GM21529 (cell line): ENCODE data around the gene RTN4RL1.

Experiments
- ATAC-seq: cut with Tn5 transposase; IDR thresholded peaks from one replicate; pipeline ENCODE4 v1.9.1; 2021; ENCODE audit not compliant: unreplicated experiment

RTN4RL1 gene

GRCh38 chr17:1979182-1979985, 45.8 kb downstream of the RTN4RL1 start:
- no peak for ATAC-seq

DNA sequence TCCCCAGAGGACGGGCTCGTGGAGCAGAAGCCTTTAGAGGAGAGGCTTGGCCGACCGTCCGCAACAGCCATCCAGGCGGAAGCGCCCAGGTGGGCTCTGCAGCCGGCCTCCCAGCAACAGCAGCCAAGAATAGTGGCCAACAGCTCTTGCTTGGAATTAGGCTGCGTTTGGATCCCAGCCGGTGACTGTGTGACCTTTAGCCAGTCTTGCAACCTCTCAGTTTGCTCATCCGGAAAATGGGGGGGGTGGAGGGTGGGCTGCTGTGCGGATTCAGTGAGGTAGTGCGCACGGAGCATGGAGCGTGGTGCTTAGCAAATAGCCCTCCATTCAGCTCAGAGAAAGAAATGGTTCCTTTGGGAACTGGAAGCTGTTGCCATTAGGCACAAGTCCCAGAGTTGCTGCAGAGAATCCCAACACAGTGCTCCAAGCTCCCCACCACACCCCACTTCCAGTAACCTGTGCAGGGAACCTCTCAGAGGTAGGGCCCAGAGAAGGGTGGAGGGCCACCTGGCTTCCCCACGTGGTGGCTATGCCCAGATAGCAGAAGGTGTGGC, 46.7 kb downstream of the RTN4RL1 start:
- no peak for ATAC-seq

DNA sequence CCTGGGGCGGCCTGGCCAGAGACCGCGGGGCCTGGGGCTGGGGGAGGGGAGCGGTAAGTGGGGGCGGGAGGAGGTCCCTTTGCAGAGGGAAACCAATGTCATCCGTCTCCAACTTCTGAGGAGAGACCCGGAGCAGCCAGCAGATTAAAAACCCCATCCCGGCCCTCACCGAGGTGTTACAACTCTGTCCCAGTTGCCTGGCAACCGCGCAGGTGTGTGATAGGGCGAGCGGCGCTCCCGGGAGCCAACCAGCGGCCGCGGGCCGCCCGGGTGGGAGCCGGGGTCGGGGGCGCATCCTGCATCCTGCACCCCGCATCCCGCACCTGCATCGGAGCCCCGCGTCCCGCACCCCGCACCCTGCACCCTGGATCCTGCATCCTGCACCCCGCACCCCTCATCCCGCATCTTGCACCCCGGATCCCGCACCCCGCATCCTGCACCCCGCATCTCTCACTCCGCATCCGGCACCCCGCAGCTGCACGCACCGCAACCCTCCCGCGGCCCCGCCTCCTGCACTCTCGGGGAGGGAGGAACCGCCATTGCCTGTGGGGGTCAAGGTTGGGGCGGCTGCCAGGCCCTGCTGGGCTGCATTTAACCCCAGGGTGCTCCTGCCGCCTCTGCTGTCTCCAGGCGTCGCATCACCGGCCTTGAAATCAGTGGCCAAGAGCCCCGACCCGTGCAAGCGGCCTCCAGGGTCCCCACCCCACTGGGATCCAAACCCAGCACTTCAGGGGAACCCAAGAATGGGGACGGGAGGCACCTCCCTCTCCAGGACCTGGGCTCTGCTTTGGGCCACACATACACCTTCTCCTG, 47.3 kb downstream of the RTN4RL1 start:
- ATAC-seq = no peak

DNA sequence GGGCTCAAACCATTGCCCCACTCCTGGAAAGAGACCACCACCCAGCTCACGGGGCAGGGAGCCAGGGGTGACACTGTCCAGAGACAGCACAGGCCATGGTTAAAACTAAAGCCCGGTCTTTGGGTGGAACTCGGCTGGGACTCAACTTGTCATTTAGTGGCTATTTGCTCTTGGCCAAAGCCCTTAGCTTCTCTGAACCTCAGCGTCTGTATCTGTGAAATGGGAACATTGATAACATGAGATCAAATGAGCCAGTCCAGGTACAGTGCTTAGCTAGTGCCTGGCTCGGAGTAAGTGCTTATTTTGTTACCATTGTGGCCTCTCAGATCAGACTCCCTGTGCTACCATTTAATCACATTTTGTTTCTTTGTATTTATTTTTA, 48.5 kb downstream of the RTN4RL1 start:
- ATAC-seq = no peak

DNA sequence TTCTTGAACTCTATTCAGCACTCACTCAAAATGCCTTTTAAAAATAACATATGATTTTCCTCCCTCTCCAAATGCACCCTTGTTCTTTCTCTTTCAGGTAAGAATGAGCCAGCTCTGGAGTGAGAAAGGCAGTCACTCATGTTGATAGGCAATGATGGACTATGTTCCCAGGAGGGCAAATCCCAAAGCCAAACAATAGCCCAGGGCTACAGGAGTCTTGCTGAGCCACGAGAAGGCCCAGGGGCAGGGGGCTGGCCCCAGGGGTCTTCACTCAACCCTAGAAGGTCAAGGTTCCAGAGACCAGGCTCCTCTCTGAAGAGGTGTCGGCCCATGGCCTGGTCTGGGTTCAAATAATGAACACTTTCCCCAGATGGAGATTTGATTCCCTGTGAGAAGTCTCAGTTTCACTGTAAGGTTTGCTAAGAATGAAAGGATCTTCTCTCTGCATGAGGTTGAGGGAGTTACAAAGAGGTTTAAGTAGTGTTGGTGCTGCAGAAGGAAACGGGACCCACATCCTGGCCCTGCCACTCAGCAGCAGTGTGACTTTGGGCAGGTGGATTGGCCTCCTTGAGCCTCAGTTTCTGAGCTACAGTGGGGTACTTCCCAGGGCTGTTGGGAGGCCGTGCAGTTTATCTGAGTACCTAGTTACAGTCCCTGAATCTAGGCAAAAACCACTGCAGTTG, 49.0 kb downstream of the RTN4RL1 start:
- no peak for ATAC-seq

GRCh38 chr17:1975573-1975972, 49.6 kb downstream of the RTN4RL1 start:
- ATAC-seq = no peak

- ATAC-seq = no peak
These were observed 52.5 kb downstream of the RTN4RL1 start for GRCh38 chr17:1972487-1973160.

GRCh38 chr17:1970843-1971384, 54.2 kb downstream of the RTN4RL1 start:
- ATAC-seq = no peak

DNA sequence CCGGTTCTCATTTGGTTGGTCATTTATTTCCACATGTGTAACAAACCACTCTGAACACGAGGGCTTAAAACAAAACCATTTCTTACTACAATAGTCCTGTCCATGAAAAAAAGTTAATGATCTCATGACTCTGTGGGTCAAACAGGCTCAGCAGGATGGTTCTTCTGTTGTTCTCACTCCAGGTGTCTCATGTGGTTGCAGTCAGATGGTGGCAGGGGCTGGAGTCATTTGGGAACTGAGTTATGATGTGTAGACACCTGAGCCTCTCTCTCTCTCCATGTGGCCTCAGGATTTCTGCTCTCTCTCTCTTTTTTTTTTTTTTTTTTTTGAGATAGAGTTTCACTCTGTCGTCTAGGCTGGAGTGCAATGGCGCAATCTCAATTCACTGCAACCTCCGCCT, 55.4 kb downstream of the RTN4RL1 start:
- ATAC-seq = no peak

DNA sequence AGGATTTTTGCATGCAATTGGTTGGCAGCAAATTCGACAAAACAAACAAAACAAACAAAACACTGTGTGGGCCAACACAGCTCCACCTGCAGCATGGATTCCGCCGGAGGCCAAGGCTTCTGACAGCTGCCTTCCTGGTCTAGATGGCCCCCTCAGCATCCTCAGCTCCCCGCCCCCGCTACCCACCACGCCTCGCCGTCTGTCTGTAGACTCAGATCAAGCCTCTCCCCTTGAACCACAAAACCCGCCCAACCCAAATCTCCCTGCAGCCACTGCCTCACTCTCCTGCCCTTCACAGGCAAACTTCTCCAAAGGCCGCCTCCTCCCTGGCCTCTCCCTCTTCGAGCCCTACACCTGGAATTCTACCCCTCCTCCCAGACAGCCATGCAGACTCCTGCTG, 57.9 kb downstream of the RTN4RL1 start:
- ATAC-seq = no peak

DNA sequence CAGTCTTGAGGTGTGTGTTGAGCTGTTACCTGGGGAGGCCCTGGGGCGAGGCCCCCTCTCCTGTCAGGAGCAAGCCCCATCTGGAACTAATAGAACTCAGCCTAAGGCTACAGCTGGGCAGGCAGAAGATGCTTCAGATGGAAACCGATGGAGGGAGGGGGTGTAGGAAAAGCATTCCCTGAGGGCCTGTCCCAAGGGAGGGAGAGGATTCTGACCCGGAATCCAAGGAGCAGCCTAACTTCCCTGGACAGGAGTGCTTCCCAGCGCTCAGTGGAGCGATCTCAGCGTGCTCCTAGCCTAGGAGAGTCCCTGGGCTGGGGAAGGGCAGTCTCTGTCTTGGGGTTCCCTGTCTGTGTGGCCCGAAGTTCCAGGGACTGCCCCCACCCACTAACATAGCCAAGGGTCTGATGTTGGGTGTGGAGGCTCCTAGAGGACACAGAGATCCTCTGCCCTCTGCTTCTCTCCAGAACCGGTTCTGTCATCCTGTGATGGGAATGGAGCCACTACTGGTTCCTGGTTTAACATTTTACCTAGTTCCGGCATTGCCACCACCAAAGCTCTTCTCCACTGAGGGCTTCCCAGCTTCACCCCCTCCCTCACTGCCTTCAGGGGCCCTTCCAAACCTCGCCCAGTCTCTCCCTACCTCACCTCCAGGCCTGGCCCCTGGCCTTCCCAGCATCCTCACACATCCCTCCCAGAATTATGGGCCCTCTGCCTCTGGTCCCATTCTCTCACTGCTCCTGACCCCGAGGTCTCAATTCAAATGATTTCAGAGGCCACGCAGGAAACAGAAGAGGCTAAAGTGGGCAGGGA, 58.7 kb downstream of the RTN4RL1 start:
- no peak for ATAC-seq

DNA sequence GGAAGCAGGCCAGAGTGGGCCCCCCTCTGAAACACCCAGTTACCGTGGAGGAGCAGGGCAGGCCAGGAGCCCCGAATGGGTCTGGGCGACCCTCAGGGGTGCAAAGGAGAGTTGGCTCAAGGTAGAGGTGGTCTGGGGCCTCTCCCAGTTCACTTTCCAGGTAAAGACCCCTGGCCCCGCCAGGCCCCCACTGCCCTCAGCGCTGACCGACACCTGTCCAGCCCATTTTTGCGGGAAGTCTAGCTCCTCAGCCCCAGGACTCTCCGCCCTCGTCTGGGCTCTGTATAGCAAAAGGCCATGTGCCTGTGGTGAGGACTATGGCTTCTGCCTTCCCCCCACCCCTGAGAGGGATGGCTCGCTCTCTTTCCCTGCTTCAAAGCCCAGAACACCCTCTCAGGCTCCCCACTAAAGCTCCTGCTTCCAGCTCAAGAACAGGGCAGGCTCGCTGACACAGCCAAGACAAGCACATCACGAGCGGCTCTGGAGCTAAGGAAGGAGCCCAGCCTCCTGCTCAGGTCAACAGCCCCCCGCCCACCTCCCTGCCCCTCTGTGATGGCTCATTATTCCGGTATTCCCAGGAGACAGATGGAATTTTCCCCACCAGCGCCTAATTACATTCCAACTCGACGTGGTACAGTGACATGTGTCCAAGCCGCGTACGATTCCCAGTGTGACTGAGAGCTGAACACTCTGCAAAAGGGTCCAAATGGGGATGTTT, 59.4 kb downstream of the RTN4RL1 start:
- no peak for ATAC-seq

DNA sequence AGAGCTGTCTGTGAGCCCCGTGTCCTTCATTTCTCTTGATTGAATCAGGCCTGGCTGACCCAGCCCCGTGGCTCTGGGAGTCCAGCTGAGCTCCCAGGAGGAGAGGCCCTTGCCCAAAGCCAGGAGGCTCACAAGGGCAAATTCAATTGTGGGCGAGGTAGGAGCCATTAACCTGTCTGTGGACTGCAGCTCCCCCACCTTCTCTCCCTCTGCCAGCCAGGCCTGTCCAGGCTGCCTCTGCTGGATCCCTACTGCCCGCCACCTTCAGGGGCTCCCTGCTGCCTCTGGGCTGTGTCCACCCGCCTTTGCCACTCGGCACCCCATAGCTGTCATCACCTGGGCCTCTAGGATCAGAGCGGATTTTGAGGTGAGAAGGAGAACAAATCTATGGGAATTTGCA, 61.9 kb downstream of the RTN4RL1 start:
- no peak for ATAC-seq

- ATAC-seq = no peak
These were observed 63.9 kb downstream of the RTN4RL1 start for GRCh38 chr17:1961189-1961588.

DNA sequence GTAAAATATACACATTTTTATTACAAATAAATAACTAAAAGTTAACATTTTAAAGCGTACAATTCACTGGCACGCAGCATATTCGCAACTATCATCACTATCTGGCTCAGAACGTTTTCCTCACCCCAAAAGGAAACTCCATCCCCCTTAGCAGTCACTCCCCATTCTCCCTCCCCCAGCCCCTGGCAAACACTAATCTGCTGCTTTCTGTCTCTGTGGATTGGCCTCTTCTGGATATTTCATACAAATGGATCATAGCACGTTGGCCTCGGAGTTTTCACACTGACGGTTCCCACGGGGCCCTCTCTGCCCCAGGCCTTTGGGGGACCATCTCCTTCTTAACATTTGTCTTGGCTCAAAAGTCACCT, 64.6 kb downstream of the RTN4RL1 start:
- ATAC-seq = no peak

- no peak for ATAC-seq
These were observed 65.1 kb downstream of the RTN4RL1 start for GRCh38 chr17:1959871-1960544.

GRCh38 chr17:1958134-1958881, 66.8 kb downstream of the RTN4RL1 start:
- no peak for ATAC-seq

DNA sequence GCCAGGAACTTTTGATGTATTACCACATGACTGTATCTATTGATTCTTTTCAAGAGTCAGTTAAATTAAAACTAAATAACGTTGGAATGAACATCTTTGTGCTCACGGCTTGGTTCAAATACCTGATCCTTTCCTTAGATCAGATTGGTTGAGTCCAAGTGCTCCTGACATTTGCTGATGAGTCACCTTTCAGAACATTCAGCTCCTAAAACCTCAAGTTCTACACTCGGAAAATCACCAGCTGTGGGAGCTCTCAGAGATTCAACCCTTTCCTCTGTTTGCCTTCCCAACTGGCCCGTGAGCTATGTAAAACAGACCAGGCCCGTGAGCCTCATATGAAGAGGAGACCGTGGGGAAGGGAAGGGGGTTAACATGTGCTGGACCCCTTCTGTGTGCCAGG, 68.1 kb downstream of the RTN4RL1 start:
- no peak for ATAC-seq
